Measurements from ENCODE around the gene TGFB1. TPM values are rescaled to one million over a fixed set of nuclear protein-coding genes. Genes with fewer than 3 reads are reported as not detected.
"Not testable (repeated sequence)": the region's sequence is repeated elsewhere in the genome, so short reads cannot be mapped to it uniquely, and the experiment has no call there.

Gene TGFB1
- total RNA-seq, 1 experiment from 2014 or later = 10.4 TPM

GRCh38 chr19:41371541-41371940 lies 17.8 kb upstream of the TGFB1 start:
- Mint-ChIP-seq H3K27me3 (ENCODE audit: low read depth) (peaks cover 3% of the 10 kb centered on the region; the same call in 1 of the 2 replicates), H3K36me3 (no peaks in the 10 kb centered on the region), H3K4me3 (no peak overlapping the region), H3K9me3 (no peaks in the 10 kb centered on the region), H3K27ac (peak overlapping the region; percentile 29; the same call in 1 of the 2 replicates), H3K4me1 (peaks cover 4% of the 10 kb centered on the region)
- ChIA-PET CTCF (interaction anchor here (0.6 kb wide), 1 partner anchor 76 kb away, joined by 3 read pairs; no protein-coding TSS in a partner anchor), POLR2A (no interaction called here)
- ATAC-seq (no peak), DNase-seq (ENCODE audit: low spot score) (no peak)
- TF ChIP-seq IRF1 (CRISPR knock-in tag; IDR thresholded peaks at IDR 0.05) = no peak
- TF ChIP-seq ZNF281 (CRISPR knock-in tag; IDR thresholded peaks at IDR 0.05) = no peak
- TF ChIP-seq ATF1 (CRISPR knock-in tag; IDR thresholded peaks at IDR 0.05) = no peak
- TF ChIP-seq TEAD4 (CRISPR knock-in tag; IDR thresholded peaks at IDR 0.05) = no peak
- TF ChIP-seq ZNF317 (CRISPR knock-in tag; IDR thresholded peaks at IDR 0.05; ENCODE audit: borderline replicate concordance, low read depth) = no peak
- TF ChIP-seq ZBTB21 (CRISPR knock-in tag; IDR thresholded peaks at IDR 0.05; ENCODE audit: borderline replicate concordance) = no peak

GRCh38 chr19:41371119-41371518 lies 17.4 kb upstream of the TGFB1 start:
- H3K27me3 Mint-ChIP-seq (ENCODE audit: low read depth); H3K4me1 Mint-ChIP-seq; H3K4me3 Mint-ChIP-seq; POLR2A ChIA-PET; H3K36me3 Mint-ChIP-seq; H3K9me3 Mint-ChIP-seq; DNase-seq (ENCODE audit: low spot score); ATAC-seq: not testable (repeated sequence)
- CTCF ChIA-PET = interaction anchor here (0.6 to 0.7 kb wide), 2 partner anchors 49 to 77 kb away, joined by 3 to 4 read pairs; no protein-coding TSS in a partner anchor
- peak overlapping the region; percentile 29; the same call in 1 of the 2 replicates for H3K27ac Mint-ChIP-seq

- no peak for TF ChIP-seq ATF2 (CRISPR knock-in tag; IDR thresholded peaks at IDR 0.05; ENCODE audit: borderline replicate concordance, low read depth)
- TF ChIP-seq USF1 (CRISPR knock-in tag; IDR thresholded peaks at IDR 0.05) = no peak
- TF ChIP-seq E2F5 (CRISPR knock-in tag; IDR thresholded peaks at IDR 0.05) = no peak
- POLR2A ChIA-PET = no interaction called here
- Mint-ChIP-seq H3K36me3 (no peaks in the 10 kb centered on the region), H3K4me1 (no peaks in the 10 kb centered on the region), H3K27me3 (ENCODE audit: low read depth) (no peaks in the 10 kb centered on the region), H3K9me3 (no peaks in the 10 kb centered on the region), H3K27ac (no peak overlapping the region), H3K4me3 (no peak overlapping the region)
- CTCF ChIA-PET = interaction anchor here (0.6 to 1.3 kb wide), 3 partner anchors 58 to 277 kb away, joined by 3 to 5 read pairs (median 4); no protein-coding TSS in a partner anchor
- DNase-seq (ENCODE audit: low spot score) = no peak
- no peak for ATAC-seq
Measured at GRCh38 chr19:41369769-41370168, 16.0 kb upstream of the TGFB1 start.

GRCh38 chr19:41367848-41368301 lies 14.2 kb upstream of the TGFB1 start:
- Mint-ChIP-seq H3K4me3 (no peak overlapping the region), H3K27me3 (ENCODE audit: low read depth) (no peaks in the 10 kb centered on the region), H3K4me1 (peaks cover 6% of the 10 kb centered on the region; the same call in 1 of the 2 replicates), H3K36me3 (no peaks in the 10 kb centered on the region), H3K9me3 (no peaks in the 10 kb centered on the region), H3K27ac (no peak overlapping the region)
- no peak for DNase-seq (ENCODE audit: low spot score)
- ATAC-seq = no peak
- POLR2A ChIA-PET = no interaction called here
- CTCF ChIA-PET = no interaction called here
- TF ChIP-seq TEAD4 (CRISPR knock-in tag; IDR thresholded peaks at IDR 0.05) (no peak), NFE2L1 (CRISPR knock-in tag; IDR thresholded peaks at IDR 0.05) (no peak), USF1 (CRISPR knock-in tag; IDR thresholded peaks at IDR 0.05) (no peak), TP53 (CRISPR knock-in tag; IDR thresholded peaks at IDR 0.05) (no peak), ATF6 (CRISPR knock-in tag; IDR thresholded peaks at IDR 0.05) (no peak), ZNF317 (CRISPR knock-in tag; IDR thresholded peaks at IDR 0.05; ENCODE audit: borderline replicate concordance, low read depth) (no peak), ZBTB21 (CRISPR knock-in tag; IDR thresholded peaks at IDR 0.05; ENCODE audit: borderline replicate concordance) (no peak), ZNF512 (CRISPR knock-in tag; IDR thresholded peaks at IDR 0.05; ENCODE audit: borderline replicate concordance) (no peak)
